ENCODE results near the gene ATP6AP1. TPM values are rescaled to one million over a fixed set of nuclear protein-coding genes. Genes with fewer than 3 reads are reported as not detected.

Gene ATP6AP1
- total and polyA plus RNA-seq, 2 of the 13 experiments (the other 11 are each of a cell fraction or from before 2014, with no cell fraction given): 56.7 to 110 TPM

DNA sequence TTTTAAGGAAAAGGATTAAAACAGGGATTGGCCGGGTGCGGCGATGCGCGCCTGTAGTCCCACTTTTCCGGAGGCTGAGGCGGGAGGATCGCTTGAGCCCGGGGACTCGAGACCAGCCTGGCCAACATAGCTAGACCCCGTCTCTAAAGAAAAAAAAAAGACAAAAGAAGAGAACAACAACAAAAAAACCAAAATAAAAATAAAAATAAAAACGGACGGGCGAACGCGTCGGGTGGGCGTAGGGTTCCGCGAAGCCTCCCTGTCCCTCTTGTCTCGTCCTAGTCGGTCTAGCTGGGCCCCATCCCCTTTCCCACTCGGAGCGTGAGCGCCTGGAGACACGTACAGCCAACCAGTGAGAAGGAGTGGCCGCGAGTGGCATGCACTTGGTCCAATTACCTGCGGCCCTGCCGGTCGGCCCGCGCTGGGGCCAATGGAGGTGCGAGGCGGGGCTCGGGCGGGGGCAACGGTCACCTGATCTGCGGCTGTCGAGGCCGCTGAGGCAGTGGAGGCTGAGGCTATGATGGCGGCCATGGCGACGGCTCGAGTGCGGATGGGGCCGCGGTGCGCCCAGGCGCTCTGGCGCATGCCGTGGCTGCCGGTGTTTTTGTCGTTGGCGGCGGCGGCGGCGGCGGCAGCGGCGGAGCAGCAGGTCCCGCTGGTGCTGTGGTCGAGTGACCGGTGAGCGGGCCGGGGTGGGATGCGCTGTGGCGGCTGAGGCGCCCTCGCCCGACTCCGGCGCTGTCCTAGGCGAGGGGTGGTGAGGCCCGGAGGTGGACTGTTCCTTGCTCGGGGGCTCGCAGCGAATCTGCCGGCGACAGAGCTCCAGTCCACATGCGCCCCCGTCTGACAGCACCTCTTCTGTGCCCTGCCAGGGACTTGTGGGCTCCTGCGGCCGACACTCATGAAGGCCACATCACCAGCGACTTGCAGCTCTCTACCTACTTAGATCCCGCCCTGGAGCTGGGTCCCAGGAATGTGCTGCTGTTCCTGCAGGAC lies at the start of gene ATP6AP1 (continued):
- TF ChIP-seq, protein P1, sequence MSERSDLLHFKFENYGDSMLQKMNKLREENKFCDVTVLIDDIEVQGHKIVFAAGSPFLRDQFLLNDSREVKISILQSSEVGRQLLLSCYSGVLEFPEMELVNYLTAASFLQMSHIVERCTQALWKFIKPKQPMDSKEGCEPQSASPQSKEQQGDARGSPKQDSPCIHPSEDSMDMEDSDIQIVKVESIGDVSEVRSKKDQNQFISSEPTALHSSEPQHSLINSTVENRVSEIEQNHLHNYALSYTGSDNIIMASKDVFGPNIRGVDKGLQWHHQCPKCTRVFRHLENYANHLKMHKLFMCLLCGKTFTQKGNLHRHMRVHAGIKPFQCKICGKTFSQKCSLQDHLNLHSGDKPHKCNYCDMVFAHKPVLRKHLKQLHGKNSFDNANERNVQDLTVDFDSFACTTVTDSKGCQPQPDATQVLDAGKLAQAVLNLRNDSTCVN (CRISPR knock-in tag; IDR thresholded peaks at IDR 0.05; ENCODE audit: borderline replicate concordance): no peak
- TF ChIP-seq SALL2 (CRISPR knock-in tag; IDR thresholded peaks at IDR 0.05) (no peak), AGO1 (IDR thresholded peaks at IDR 0.05; ENCODE audit: low read depth, low read length, poor library complexity, severe bottlenecking) (no peak), PPARG (CRISPR knock-in tag; conservative IDR thresholded peaks at IDR 0.05) (no peak), CCDC6 (CRISPR knock-in tag; IDR thresholded peaks at IDR 0.05) (no peak), FOXP1 (IDR thresholded peaks at IDR 0.05) (no peak), FOXP1 (CRISPR knock-in tag; IDR thresholded peaks at IDR 0.05) (no peak), ZNF225 (CRISPR knock-in tag; IDR thresholded peaks at IDR 0.05) (no peak), ASH2L (IDR thresholded peaks at IDR 0.05; ENCODE audit: insufficient read length, low read depth, low read length) (peak; percentile 71), HIVEP1 (CRISPR knock-in tag; IDR thresholded peaks at IDR 0.05) (no peak), CHCHD3 (CRISPR knock-in tag; IDR thresholded peaks at IDR 0.05) (0 out of 2 replicates have a peak, but pooled peaks have one; percentile 24), PTBP1 (IDR thresholded peaks at IDR 0.05; ENCODE audit: low read depth, low read length, poor library complexity, severe bottlenecking) (no peak)
- TF ChIP-seq, protein P2, sequence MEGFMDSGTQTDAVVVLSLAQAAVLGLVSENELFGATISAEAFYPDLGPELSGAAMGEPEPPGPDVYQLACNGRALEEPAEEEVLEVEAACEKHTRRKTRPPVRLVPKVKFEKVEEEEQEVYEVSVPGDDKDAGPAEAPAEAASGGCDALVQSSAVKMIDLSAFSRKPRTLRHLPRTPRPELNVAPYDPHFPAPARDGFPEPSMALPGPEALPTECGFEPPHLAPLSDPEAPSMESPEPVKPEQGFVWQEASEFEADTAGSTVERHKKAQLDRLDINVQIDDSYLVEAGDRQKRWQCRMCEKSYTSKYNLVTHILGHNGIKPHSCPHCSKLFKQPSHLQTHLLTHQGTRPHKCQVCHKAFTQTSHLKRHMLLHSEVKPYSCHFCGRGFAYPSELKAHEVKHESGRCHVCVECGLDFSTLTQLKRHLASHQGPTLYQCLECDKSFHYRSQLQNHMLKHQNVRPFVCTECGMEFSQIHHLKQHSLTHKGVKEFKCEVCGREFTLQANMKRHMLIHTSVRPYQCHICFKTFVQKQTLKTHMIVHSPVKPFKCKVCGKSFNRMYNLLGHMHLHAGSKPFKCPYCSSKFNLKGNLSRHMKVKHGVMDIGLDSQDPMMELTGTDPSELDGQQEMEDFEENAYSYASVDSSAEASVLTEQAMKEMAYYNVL (CRISPR knock-in tag; IDR thresholded peaks at IDR 0.05; ENCODE audit: borderline replicate concordance): no peak
- TF ChIP-seq, protein P3, sequence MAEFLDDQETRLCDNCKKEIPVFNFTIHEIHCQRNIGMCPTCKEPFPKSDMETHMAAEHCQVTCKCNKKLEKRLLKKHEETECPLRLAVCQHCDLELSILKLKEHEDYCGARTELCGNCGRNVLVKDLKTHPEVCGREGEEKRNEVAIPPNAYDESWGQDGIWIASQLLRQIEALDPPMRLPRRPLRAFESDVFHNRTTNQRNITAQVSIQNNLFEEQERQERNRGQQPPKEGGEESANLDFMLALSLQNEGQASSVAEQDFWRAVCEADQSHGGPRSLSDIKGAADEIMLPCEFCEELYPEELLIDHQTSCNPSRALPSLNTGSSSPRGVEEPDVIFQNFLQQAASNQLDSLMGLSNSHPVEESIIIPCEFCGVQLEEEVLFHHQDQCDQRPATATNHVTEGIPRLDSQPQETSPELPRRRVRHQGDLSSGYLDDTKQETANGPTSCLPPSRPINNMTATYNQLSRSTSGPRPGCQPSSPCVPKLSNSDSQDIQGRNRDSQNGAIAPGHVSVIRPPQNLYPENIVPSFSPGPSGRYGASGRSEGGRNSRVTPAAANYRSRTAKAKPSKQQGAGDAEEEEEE (CRISPR knock-in tag; IDR thresholded peaks at IDR 0.05; ENCODE audit: borderline replicate concordance): no peak
